H1 (cell line): ENCODE measurements around the gene ANGEL2. TPM values are rescaled to one million over a fixed set of nuclear protein-coding genes. Genes with fewer than 3 reads are reported as not detected.

Experiments used
- CTCF ChIA-PET: fragments of 300-600 bp; sonication (Branson Sonifier 250); formaldehyde crosslinking; loops from one replicate; lab custom pipeline; 2021; ENCODE audit not compliant: partially characterized antibody; lab: Charles Lee
- POLR2A ChIA-PET: fragments of 300-600 bp; sonication (Branson Sonifier 250); formaldehyde crosslinking; loops from one replicate; lab custom pipeline; 2021; ENCODE audit warnings: inconsistent platforms; ENCODE audit not compliant: partially characterized antibody; lab: Charles Lee
- DNase-seq, 2 experiments: peaks; one replicate each; pipeline versions ENCODE4 v3.0.0 to v3.0.0-alpha.2; 2010 to 2022; ENCODE audit warnings: low spot score in 2 of 2, low read depth in 1 of 2, mixed read lengths in 1 of 2
- FAIRE-seq: peaks from 2 replicates; lab custom pipeline; 2011; peaks lifted over from hg19 to GRCh38; lab: Jason Lieb, UNC
- H2AFZ ChIP-seq: 2 replicates; pipeline ENCODE4 v1.8.1; 2012; ENCODE audit warnings: low read length, inconsistent platforms
- H2AK5ac ChIP-seq: 2 replicates; pipeline ENCODE4 v1.6.1; 2013; ENCODE audit warnings: low read depth, low read length
- H2BK120ac ChIP-seq: replicated peaks from 2 replicates; pipeline ENCODE3; 2013; ENCODE audit warnings: low read depth, low read length, inconsistent platforms
- H2BK12ac ChIP-seq: 2 replicates; pipeline ENCODE4 v1.6.1; 2013; ENCODE audit warnings: low read depth, low read length
- H2BK15ac ChIP-seq: 2 replicates; pipeline ENCODE4 v1.6.1; 2013; ENCODE audit warnings: low read length
- H2BK20ac ChIP-seq: 2 replicates; pipeline ENCODE4 v1.6.1; 2013; ENCODE audit warnings: low read length
- H2BK5ac ChIP-seq: 2 replicates; pipeline ENCODE4 v1.6.1; 2013; ENCODE audit warnings: low read depth, low read length
- H3K14ac ChIP-seq: 2 replicates; pipeline ENCODE4 v1.6.1; 2013; ENCODE audit warnings: inconsistent platforms; ENCODE audit not compliant: insufficient read length
- H3K18ac ChIP-seq: 2 replicates; pipeline ENCODE4 v1.6.1; 2013; ENCODE audit warnings: low read length; ENCODE audit errors: extremely low read depth
- H3K23ac ChIP-seq: 2 replicates; pipeline ENCODE4 v1.6.1; 2013; ENCODE audit warnings: inconsistent platforms; ENCODE audit not compliant: insufficient read length
- H3K23me2 ChIP-seq: 2 replicates; pipeline ENCODE4 v1.6.1; 2013; ENCODE audit warnings: low read depth, low read length
- H3K27ac ChIP-seq: 2 replicates; pipeline ENCODE4 v1.6.1; 2011; ENCODE audit warnings: low read depth, low read length, inconsistent platforms
- H3K27me3 ChIP-seq, 4 experiments: replicated peaks in 1 of 4; 1 replicate in 1 of 4; 2 replicates in 3 of 4; pipeline versions ENCODE4 v1.6.1 to v1.8.1; 2011 to 2013; ENCODE audit warnings: low read length in 3 of 4, mild to moderate bottlenecking in 3 of 4, inconsistent platforms in 2 of 4, mixed read lengths in 2 of 4, moderate library complexity in 1 of 4; ENCODE audit not compliant: control insufficient read depth in 3 of 4, insufficient read depth in 3 of 4; ENCODE audit errors: extremely low read depth in 1 of 4
- H3K36me3 ChIP-seq, 4 experiments: 2 replicates each; pipeline versions ENCODE4 v1.6.1 to v1.8.1; 2011 to 2013; ENCODE audit warnings: mild to moderate bottlenecking in 4 of 4, low read length in 3 of 4, moderate library complexity in 2 of 4, control low read depth in 1 of 4, inconsistent platforms in 1 of 4; ENCODE audit not compliant: insufficient read depth in 4 of 4, control insufficient read depth in 2 of 4
- H3K4ac ChIP-seq: replicated peaks from 2 replicates; pipeline ENCODE3; 2013; ENCODE audit warnings: low read length, low read depth, mixed read lengths, inconsistent platforms; ENCODE audit not compliant: insufficient read length
- H3K4me1 ChIP-seq, 4 experiments: replicated peaks in 1 of 4; 1 replicate in 1 of 4; 2 replicates in 3 of 4; pipeline versions ENCODE4 v1.6.1 to v1.8.1; 2011 to 2013; ENCODE audit warnings: low read length in 3 of 4, inconsistent platforms in 2 of 4, mixed read lengths in 1 of 4; ENCODE audit not compliant: insufficient read depth in 4 of 4, control insufficient read depth in 3 of 4
- H3K4me2 ChIP-seq, 2 experiments: 2 replicates each; pipeline versions ENCODE4 v1.6.1 to v1.8.1; 2011 to 2013; ENCODE audit warnings: low read depth in 2 of 2, low read length in 2 of 2, control low read depth in 1 of 2, inconsistent platforms in 1 of 2, mild to moderate bottlenecking in 1 of 2; ENCODE audit not compliant: insufficient read depth in 1 of 2
- H3K4me3 ChIP-seq, 4 experiments: fragments of 200-600, 300-600 bp in 1 of 4; sonication (generic), shearing (Covaris generic), sonication (Bioruptor Twin) in 1 of 4; 2 replicates each; pipeline versions ENCODE4 v1.5.1 to v1.8.1; 2011 to 2016; ENCODE audit warnings: low read length in 4 of 4, low read depth in 3 of 4, control low read depth in 2 of 4, inconsistent platforms in 2 of 4, mild to moderate bottlenecking in 2 of 4, mixed read lengths in 1 of 4, moderate library complexity in 1 of 4; ENCODE audit not compliant: insufficient read depth in 2 of 4; ENCODE audit errors: extremely low read depth in 1 of 4
- H3K56ac ChIP-seq: replicated peaks from 2 replicates; pipeline ENCODE3; 2013; ENCODE audit warnings: low read depth, mild to moderate bottlenecking, mixed read lengths, low read length, inconsistent platforms; ENCODE audit not compliant: insufficient read length
- H3K79me1 ChIP-seq: 2 replicates; pipeline ENCODE4 v1.6.1; 2013; ENCODE audit warnings: low read depth, low read length, control low read depth
- H3K79me2 ChIP-seq, 2 experiments: 2 replicates each; pipeline versions ENCODE4 v1.6.1 to v1.8.1; 2012 to 2013; ENCODE audit warnings: low read length in 2 of 2, mild to moderate bottlenecking in 2 of 2, inconsistent platforms in 1 of 2; ENCODE audit not compliant: insufficient read depth in 2 of 2, control insufficient read depth in 1 of 2
- H3K9ac ChIP-seq, 4 experiments: replicated peaks in 1 of 4; 1 replicate in 1 of 4; 2 replicates in 3 of 4; pipeline versions ENCODE4 v1.6.1 to v1.8.1; 2011 to 2013; ENCODE audit warnings: low read depth in 3 of 4, low read length in 3 of 4, control low read depth in 2 of 4, mild to moderate bottlenecking in 2 of 4, moderate library complexity in 2 of 4, inconsistent platforms in 1 of 4; ENCODE audit errors: extremely low read depth in 1 of 4
- H3K9me3 ChIP-seq, 2 experiments: 2 replicates each; pipeline versions ENCODE4 v1.6.1 to v1.8.1; 2012 to 2013; ENCODE audit warnings: mild to moderate bottlenecking in 2 of 2, moderate library complexity in 2 of 2, control low read depth in 1 of 2, inconsistent platforms in 1 of 2, low read depth in 1 of 2, low read length in 1 of 2, mixed read lengths in 1 of 2; ENCODE audit not compliant: insufficient read depth in 2 of 2
- H4K20me1 ChIP-seq, 2 experiments: replicated peaks in 1 of 2; 2 replicates each; pipeline versions ENCODE3 to v1.8.1; 2011 to 2013; ENCODE audit warnings: inconsistent platforms in 2 of 2, low read length in 2 of 2, mild to moderate bottlenecking in 1 of 2; ENCODE audit not compliant: insufficient read depth in 2 of 2, control insufficient read depth in 1 of 2
- H4K5ac ChIP-seq: 2 replicates; pipeline ENCODE4 v1.6.1; 2013; ENCODE audit warnings: low read length, low read depth, mixed read lengths, inconsistent platforms; ENCODE audit not compliant: insufficient read length
- H4K8ac ChIP-seq: 2 replicates; pipeline ENCODE4 v1.8.0; 2013; ENCODE audit warnings: mild to moderate bottlenecking, moderate library complexity, low read length, inconsistent platforms; ENCODE audit not compliant: insufficient read depth; ENCODE audit errors: extremely low read depth
- H4K91ac ChIP-seq: replicated peaks from 2 replicates; pipeline ENCODE3; 2013; ENCODE audit warnings: low read length, mixed read lengths, inconsistent platforms; ENCODE audit not compliant: insufficient read length
- BCL11A ChIP-seq, 2 experiments: IDR thresholded peaks; one replicate each; pipeline ENCODE4 v1.6.1; 2011; ENCODE audit warnings: low read depth in 2 of 2, low read length in 2 of 2, mild to moderate bottlenecking in 2 of 2
- CBX8 ChIP-seq: fragments of 300-800, 300-1000 bp; sonication (generic); IDR thresholded peaks from 2 replicates; pipeline ENCODE4 v1.7.1; 2016; ENCODE audit warnings: low read depth, low read length, borderline replicate concordance
- EP300 ChIP-seq, 2 experiments: IDR thresholded peaks; 1 replicate in 1 of 2; 2 replicates in 1 of 2; pipeline ENCODE4 v1.6.1; 2011 to 2012; ENCODE audit warnings: low read depth in 2 of 2, low read length in 2 of 2, mild to moderate bottlenecking in 2 of 2, borderline replicate concordance in 1 of 2, inconsistent platforms in 1 of 2, moderate library complexity in 1 of 2
- SIN3A ChIP-seq, 2 experiments: IDR thresholded peaks in 1 of 2; conservative IDR thresholded peaks in 1 of 2; 2 replicates each; pipeline ENCODE4 v1.6.1; 2011 to 2012; ENCODE audit warnings: low read length in 2 of 2, improper control_type of control experiment in 1 of 2, low read depth in 1 of 2, mild to moderate bottlenecking in 1 of 2
- SP1 ChIP-seq: IDR thresholded peaks from 2 replicates; pipeline ENCODE4 v1.6.1; 2011; ENCODE audit warnings: low read depth, low read length
- SRF ChIP-seq: IDR thresholded peaks from 2 replicates; pipeline ENCODE4 v1.6.1; 2011; ENCODE audit warnings: mild to moderate bottlenecking, low read depth, low read length, moderate library complexity
- TAF1 ChIP-seq: IDR thresholded peaks from 2 replicates; pipeline ENCODE4 v1.6.1; 2011; ENCODE audit warnings: mild to moderate bottlenecking, low read depth, low read length
- ZNF274 ChIP-seq: IDR thresholded peaks from 2 replicates; pipeline ENCODE4 v1.7.0; 2012; ENCODE audit warnings: low read length, borderline replicate concordance; ENCODE audit errors: extremely low read depth
- WGBS, 2 experiments: shearing (Covaris generic) in 1 of 2; methylation state at CpG; one replicate each; pipeline versions ENCODE4 v1.1.6 to v1.1.7; 2013 to 2015; ENCODE audit warnings: low lambda C conversion rate in 2 of 2, mixed read lengths in 2 of 2, inconsistent platforms in 1 of 2, low coverage in 1 of 2, missing lambda C conversion rate in 1 of 2; ENCODE audit not compliant: insufficient replicate concordance in 2 of 2, insufficient coverage in 1 of 2, insufficient read length in 1 of 2; ENCODE audit errors: extremely low coverage in 1 of 2, missing lambda C conversion rate in 1 of 2; 5-methylcytosine and 5-hydroxymethylcytosine counted together
- polyA plus RNA-seq, 7 experiments: library from polyadenylated mRNA; depleted of rRNA in 3 of 7; stranded (reverse) in 5 of 7; unstranded in 2 of 7; fragments of >200 nt in 5 of 7; fragments of 200-250 nt in 2 of 7; gene quantifications; 1 replicate in 5 of 7; 2 replicates in 1 of 7; 4 replicates in 1 of 7; pipeline versions ENCODE4 v1.2.1 to v1.2.3, GENCODE V29; 2011 to 2013; ENCODE audit warnings: missing spikeins in 2 of 7, mixed read lengths in 2 of 7
- total RNA-seq: library from RNA; stranded (reverse); fragmentation: NEBNext Ultra II Directional; extraction: Animal tissue kit (Norgen Biotek cat#: 25700); gene quantifications from 2 replicates; pipeline ENCODE4 v1.2.1, GENCODE V29; 2021

ANGEL2 gene
- total and polyA plus RNA-seq, 2 of the 8 experiments (the other 6 are each of a cell fraction or from before 2014, with no cell fraction given): 18.1 to 39.9 TPM

GRCh38 chr1:213017447-213018273 is 2.0 kb upstream of the ANGEL2 start:
- no peak overlapping the region for H3K4me2 ChIP-seq
- no peak overlapping the region for H4K91ac ChIP-seq
- H4K5ac ChIP-seq: no peak overlapping the region
- H3K4me1 ChIP-seq: no peaks in the 10 kb centered on the region; a peak in 1 of 7 replicates
- TF ChIP-seq EP300 (IDR thresholded peaks at IDR 0.05; ENCODE audit: borderline replicate concordance in 1 of 2, low read depth in 2 of 2, low read length in 2 of 2) (no peak), BCL11A (IDR thresholded peaks at IDR 0.05; ENCODE audit: low read depth in 2 of 2, low read length in 2 of 2) (no peak), CBX8 (no peak), SP1 (no peak), TAF1 (no peak), SRF (no peak), SIN3A (conservative IDR thresholded peaks at IDR 0.05 in 1 of 2, IDR thresholded peaks at IDR 0.05 in 1 of 2; ENCODE audit: low read depth in 1 of 2, low read length in 2 of 2) (no peak), ZNF274 (no peak)
- TF ChIP-seq, all 59 proteins: peak for 0
- no peaks in the 10 kb centered on the region for H3K27me3 ChIP-seq
- no peak overlapping the region for H2BK5ac ChIP-seq
- FAIRE-seq: no peak
- DNase-seq: no peak
- no peak overlapping the region for H2BK15ac ChIP-seq
- no peak overlapping the region for H3K9ac ChIP-seq
- no peak overlapping the region for H3K23ac ChIP-seq
- ChIA-PET POLR2A (no interaction called here), CTCF (interaction anchor here (0.6 kb wide), 1 partner anchor 1078 kb away, joined by 3 read pairs; no protein-coding TSS in a partner anchor)
- no peak overlapping the region for H2AK5ac ChIP-seq
- peaks cover 0 to 2% of the 10 kb centered on the region in 2 experiments for H4K20me1 ChIP-seq
- 92% methylated on average over 9 of the region's 9 CpGs; no CpG with 5 or more reads in 1 of the 2 experiments for WGBS, 2 experiments
- H3K4ac ChIP-seq: no peak overlapping the region
- no peak overlapping the region for H3K18ac ChIP-seq
- H3K27ac ChIP-seq: no peak overlapping the region
- no peak overlapping the region for H2BK12ac ChIP-seq
- peaks cover 0 to 23% of the 10 kb centered on the region in 2 experiments; a peak in 2 of 4 replicates for H3K79me2 ChIP-seq
- no peak overlapping the region for H2AFZ ChIP-seq
- H3K9me3 ChIP-seq: no peaks in the 10 kb centered on the region
- no peaks in the 10 kb centered on the region for H3K79me1 ChIP-seq
- H3K23me2 ChIP-seq: peaks cover 3% of the 10 kb centered on the region; the same call in 1 of the 2 replicates
- H3K14ac ChIP-seq: no peak overlapping the region
- no peak overlapping the region for H3K4me3 ChIP-seq
- no peak overlapping the region for H2BK20ac ChIP-seq
- no peak overlapping the region for H3K56ac ChIP-seq
- no peak overlapping the region for H2BK120ac ChIP-seq
- no peak overlapping the region for H4K8ac ChIP-seq
- H3K36me3 ChIP-seq: peaks cover 0 to 2% (median 0%) of the 10 kb centered on the region in 4 experiments; a peak in 1 of 8 replicates
